GM18517 (cell line): ENCODE measurements around the gene CMBL.
"Not testable (repeated sequence)": the region's sequence is repeated elsewhere in the genome, so short reads cannot be mapped to it uniquely, and the experiment has no call there.

Source experiments
- ATAC-seq: cut with Tn5 transposase; IDR thresholded peaks from one replicate; pipeline ENCODE4 v1.9.1; 2021; ENCODE audit warnings: mild to moderate bottlenecking, moderate library complexity; ENCODE audit not compliant: unreplicated experiment

Gene CMBL

GRCh38 chr5:10262121-10262774 lies 45.5 kb downstream of the CMBL start:
- ATAC-seq, result no peak

DNA sequence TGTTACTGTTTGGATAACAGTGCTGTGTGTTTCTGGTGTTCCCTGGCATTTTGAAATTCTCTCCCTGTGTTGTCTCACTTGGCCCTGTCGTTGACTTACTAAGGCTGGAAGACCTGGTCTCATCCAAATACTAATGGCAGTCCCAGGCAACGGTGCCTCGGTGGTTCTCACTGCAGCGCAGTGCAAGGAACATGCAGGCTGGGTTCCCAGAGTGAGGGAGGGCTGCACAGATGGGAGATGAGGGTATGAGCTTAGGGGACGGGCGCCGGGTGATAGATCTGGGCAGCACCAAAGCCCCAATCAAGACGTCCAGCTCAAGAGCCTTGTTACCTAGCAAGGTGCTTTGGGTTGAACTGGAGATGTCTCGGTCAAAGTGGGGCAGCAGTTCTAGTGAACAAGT lies 46.6 kb downstream of the CMBL start:
- no peak for ATAC-seq

- no peak for ATAC-seq
These were observed 47.8 kb downstream of the CMBL start for GRCh38 chr5:10259899-10260298.

DNA sequence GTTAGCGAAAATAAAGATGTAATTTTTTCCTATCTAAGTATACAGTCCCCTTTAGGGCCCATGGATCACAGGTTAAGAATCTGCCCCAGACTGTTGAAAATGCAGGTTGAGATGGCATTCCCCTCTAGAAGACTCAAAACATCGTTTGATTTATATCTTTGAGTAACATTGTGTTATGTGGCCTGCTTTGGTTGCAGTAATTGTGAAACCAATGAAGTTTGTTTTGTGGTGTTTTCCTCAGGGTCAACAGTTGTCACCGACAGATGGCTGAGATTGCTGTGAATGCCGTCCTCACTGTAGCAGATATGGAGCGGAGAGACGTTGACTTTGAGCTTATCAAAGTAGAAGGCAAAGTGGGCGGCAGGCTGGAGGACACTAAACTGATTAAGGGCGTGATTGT lies 49.8 kb downstream of the CMBL start:
- ATAC-seq, result no peak

- ATAC-seq, result no peak
These were observed 53.0 kb downstream of the CMBL start for GRCh38 chr5:10254686-10255085.

GRCh38 chr5:10253390-10253789 lies 54.3 kb downstream of the CMBL start:
- no peak for ATAC-seq

DNA sequence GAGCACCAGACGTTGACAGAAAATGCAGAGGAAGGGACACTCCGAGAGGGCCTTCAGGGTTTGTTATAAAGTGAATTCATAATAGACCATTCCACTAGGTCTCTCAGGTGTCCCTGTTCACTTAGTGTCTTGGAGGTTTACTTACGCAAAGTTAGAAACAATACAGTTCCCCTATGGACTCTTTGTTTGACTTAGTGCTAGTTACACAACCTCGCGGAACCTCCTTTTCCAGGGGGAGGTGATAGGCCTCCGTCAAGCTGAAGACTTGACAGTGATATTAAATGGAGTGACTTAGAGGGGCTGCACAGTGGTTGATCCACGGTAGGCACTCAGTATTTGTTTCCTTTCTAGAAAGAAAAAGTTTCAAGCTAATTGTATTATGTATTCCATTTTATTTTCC lies 56.3 kb downstream of the CMBL start:
- ATAC-seq, result no peak

DNA sequence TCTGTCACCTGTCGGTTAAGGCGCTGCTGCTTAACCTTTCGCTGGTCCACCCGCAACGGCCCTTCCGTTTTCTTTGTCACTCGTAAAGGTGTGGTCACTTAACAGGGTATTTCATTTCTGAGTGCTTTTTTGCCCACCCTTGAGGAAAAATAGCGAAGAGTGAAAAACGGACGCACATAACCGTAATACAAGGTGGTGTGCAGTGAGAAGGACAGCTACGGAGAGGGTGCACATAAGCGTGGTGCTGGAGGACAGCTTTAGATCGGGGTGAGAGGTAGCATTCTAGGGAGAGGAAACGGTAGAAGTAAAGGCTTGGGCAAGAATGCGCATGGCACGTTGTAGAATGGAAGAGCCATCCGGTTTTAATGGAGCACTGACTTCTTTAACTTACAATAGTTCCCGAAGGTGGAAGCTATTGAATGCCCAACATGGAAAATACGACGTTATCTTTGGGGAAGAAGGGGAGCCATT lies 56.9 kb downstream of the CMBL start:
- peak; percentile 9 for ATAC-seq

DNA sequence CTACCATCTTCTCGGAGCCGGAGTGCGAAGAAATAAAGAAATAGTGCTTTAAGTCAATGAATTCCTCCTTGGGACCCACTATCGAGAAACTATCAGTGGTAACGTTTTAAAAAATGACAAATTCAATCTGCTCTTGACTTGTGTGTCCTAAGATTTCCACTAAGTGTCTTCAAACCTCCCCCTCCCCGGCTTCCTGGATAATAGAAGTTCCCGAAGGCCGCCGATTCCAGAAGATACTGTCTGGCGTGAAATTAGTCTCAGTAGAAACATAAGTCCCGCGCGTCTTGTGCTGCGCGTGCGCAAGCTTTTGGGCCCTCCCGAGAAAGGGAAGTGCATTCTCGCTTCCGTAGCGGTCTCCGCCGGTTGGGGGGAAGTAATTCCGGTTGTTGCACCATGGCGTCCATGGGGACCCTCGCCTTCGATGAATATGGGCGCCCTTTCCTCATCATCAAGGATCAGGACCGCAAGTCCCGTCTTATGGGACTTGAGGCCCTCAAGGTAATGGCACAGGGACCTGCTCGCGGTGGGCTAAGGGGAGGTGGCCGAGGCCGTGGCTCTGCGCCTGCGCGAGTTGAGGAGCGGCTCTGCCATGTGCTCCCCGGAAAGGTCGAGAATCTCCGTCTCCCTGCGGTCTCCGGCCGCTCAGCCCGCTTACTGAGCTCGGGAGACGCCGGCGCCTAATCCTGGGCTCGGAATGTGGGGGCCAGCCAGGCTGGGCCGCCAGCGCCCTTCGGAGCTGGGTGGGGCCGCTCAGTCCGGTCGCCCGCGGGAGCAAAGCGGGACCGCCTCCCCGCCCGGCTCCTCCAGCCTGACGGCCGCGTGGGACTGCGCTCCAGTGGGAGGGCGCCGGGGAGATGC lies 57.5 kb downstream of the CMBL start, which contains the start of gene CCT5:
TSS of gene CCT5 (plus strand) at position 333 of the 858 bp plus-strand sequence. CDS start at position 394, 61 bp downstream.
- peak; percentile 84 for ATAC-seq

DNA sequence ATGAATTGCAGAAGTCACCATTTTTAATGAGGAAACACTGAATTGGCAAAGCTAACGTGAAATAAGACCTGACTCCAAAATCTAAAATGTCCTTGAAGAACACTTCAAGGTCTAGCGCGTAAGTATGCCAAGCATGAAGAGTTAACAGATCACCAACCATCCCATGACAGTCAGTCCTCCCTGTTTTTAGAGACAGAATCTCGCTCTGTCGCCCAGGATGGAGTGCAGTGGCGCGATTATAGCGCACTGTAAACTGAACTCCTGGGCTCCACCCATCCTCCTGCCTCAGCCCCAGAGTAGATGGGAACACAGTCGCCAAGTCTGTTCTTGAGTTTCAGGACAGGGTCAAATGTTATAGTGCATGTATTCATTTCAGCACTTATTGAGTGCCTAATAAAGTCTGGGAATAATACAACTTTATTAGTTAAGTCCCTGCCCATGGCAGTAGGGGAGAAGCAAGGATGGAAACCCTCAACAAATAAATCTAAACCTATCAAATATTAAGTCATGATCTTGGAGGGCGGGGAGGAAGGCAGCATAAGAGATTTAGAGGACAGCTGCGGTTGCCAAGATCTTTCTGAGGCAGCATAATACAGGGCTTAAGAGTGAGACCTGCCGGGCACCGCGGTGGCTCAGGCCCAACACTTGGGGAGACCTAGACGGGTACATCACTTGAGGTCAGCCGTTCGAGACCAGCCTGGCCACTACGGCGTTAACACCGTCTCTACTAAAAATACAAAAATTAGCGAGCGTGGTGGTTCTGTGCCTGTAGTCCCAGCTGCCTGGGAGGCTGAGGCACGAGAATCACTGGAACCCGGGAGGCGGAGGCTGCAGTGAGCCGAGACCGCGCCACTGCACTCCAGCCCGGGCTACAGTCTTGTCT lies 59.1 kb downstream of the CMBL start:
- ATAC-seq, result peak; percentile 4

DNA sequence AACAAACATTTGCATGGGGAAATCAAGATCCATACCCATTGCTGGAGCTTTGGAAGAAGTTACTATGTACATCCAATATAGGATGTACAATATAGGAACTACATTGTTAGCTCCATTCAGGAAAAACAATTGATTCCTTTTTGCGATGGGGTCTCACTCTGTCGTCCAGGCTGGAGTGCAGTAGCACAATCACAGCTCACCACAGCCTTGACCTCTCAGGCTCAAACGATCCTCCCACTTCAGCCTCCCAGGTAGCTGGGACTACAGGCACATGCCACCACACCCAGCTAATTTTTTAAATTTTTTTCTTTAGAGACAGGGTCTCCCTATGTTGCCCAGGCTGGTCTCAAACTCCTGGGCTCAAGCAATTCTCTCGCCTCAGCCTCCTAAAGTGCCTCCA lies 60.5 kb downstream of the CMBL start:
- not testable (repeated sequence) for ATAC-seq

GRCh38 chr5:10246761-10247160 lies 60.9 kb downstream of the CMBL start:
- ATAC-seq, result no peak

DNA sequence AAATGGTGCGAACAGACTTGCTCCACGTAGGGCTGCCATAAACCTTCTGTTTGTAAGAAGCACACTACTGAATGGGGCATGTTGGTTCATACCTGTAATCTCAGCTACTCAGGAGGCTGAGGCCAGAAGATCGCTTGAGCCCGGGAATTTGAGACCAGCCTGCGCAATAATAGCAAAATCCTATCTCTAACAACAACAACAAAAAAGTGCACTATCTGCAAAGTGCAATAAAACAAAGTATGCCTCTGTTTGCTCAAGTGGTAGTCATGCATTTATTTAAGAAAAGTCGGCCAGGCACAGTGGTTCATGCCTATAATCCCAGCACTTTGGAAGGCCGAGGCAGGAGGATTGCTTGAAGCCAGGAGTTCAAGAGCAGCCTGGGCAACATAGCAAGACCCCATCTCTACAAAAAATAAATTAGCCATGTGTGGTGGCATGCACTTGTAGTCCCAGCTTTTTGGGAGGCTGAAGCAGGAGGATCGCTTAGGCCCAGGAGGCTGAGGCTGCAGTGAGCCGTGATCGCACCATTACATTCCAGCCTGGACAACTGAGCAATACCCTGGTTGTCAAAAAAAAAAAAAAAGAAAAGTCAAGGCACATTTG lies 63.3 kb downstream of the CMBL start:
- ATAC-seq, result no peak

GRCh38 chr5:10243660-10244240 lies 64.0 kb downstream of the CMBL start:
- ATAC-seq, result no peak

DNA sequence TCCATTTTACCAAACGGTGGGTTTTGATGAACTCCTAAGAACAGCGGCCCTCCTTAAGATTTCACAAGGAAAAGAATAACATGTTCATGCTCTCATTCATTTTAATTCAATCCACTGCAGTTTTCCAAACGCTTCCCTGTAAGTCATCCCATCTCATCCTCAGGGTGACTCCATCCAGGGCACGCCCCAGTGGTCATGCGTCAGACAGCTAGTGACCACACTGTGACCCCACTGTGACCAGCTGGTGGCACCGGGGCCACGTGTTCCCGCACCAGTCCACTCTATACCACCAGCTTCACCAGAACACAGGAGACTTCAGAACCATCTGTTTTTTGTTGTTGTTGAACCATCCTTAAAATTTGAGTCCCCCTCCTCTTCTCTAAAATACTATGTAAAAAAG lies 72.4 kb downstream of the CMBL start:
- no peak for ATAC-seq

- ATAC-seq, result no peak
These were observed 74.2 kb downstream of the CMBL start for GRCh38 chr5:10233505-10233904.

DNA sequence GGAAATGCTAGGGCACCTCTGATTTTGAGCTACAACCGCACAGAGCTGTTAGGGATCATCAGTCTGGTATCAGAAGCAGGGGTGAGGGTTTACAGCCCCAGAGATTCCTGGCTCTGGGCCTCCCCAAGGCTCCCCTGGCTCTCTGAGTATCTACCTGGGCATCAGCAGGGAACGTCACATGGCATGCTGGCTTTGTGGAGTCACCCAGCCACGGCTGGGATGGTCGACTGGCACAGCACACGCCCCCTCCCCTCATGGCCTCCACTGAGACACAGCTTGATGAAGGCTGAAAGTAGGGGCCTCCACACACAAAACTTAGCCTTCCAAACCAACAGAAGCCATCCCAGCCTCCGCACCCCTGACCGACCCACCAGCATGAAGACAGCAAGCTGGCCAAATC lies 74.7 kb downstream of the CMBL start:
- no peak for ATAC-seq

DNA sequence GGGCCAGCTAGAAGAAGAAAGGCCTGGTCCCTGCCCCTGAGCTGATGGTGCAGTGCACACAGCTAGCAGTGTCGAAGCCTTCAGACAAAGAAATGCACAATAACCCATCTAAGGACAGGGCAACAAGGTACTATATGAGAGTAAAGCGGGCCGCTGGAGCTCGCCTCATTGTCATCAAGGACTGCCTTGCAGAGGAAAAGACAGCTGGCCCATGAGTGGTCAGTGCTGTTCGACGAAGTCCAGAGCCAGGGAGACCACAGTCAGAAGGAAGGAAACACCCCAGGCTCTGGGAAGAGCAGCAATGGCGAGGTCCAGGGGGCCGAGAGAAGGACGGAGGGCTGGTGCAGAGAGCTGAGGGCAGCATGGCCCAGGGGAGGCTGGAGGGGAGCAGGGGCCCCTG lies 75.3 kb downstream of the CMBL start:
- no peak for ATAC-seq

GRCh38 chr5:10229306-10230048 lies 78.2 kb downstream of the CMBL start:
- no peak for ATAC-seq

DNA sequence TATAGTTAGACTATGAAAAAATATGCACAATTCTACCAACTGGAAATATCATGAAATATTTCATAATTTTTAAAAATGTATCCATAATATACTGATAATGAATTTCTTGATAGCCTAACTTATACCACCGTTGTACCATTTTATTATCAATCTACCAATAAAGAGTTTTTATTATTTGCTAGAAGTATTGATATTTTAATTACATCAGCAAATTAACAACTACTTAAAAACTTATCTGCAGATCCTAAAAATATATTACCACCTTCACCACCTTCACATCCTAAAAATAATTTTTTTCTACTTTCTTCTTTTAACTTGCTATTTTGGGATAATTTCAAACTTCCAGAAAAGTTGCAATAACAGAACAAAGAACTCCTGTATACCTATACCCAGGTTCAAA lies 79.4 kb downstream of the CMBL start:
- ATAC-seq, result no peak
